MM.1S (cell line): Measurements from ENCODE around the gene FAM222B.

ENCODE experiments used
- DNase-seq: peaks from one replicate; pipeline ENCODE4 v3.0.0-alpha.2; 2015
- H2AFZ ChIP-seq: fragments of 300-600 bp; sonication (generic); 2 replicates; pipeline ENCODE4 v1.6.0; 2016; ENCODE audit warnings: antibody characterized with exemption, low read length
- H3F3A ChIP-seq: fragments of 300-600 bp; sonication (generic); 2 replicates; pipeline ENCODE4 v1.6.1; 2016; ENCODE audit warnings: mild to moderate bottlenecking, antibody characterized with exemption, low read length, moderate library complexity, mixed read lengths; ENCODE audit not compliant: insufficient read depth
- H3K27ac ChIP-seq: fragments of 300-600 bp; sonication (generic); 2 replicates; pipeline ENCODE4 v1.5.1; 2016; ENCODE audit warnings: mild to moderate bottlenecking, low read length
- H3K27me3 ChIP-seq: fragments of 300-600 bp; sonication (generic); replicated peaks from 2 replicates; pipeline ENCODE4 v1.6.0; 2016; ENCODE audit warnings: low read length; ENCODE audit not compliant: insufficient read depth
- H3K36me3 ChIP-seq: fragments of 300-600 bp; sonication (generic); replicated peaks from 2 replicates; pipeline ENCODE4 v1.6.1; 2016; ENCODE audit warnings: mild to moderate bottlenecking, low read length, mixed read lengths; ENCODE audit not compliant: insufficient read depth
- H3K4me1 ChIP-seq: fragments of 300-600 bp; sonication (generic); 2 replicates; pipeline ENCODE4 v1.6.1; 2016; ENCODE audit warnings: low read length, mixed read lengths
- H3K4me2 ChIP-seq: fragments of 300-600 bp; sonication (generic); 2 replicates; pipeline ENCODE4 v1.6.0; 2016; ENCODE audit warnings: low read depth, low read length
- H3K4me3 ChIP-seq: fragments of 300-600 bp; sonication (generic); 2 replicates; pipeline ENCODE4 v1.5.1; 2016; ENCODE audit warnings: low read length, mixed read lengths
- H3K79me2 ChIP-seq: fragments of 300-600 bp; sonication (generic); 2 replicates; pipeline ENCODE4 v1.6.1; 2016; ENCODE audit warnings: mixed run types, low read length, mixed read lengths
- H3K9ac ChIP-seq: fragments of 300-600 bp; sonication (generic); 2 replicates; pipeline ENCODE4 v1.6.1; 2016; ENCODE audit warnings: low read length, mixed read lengths
- H3K9me2 ChIP-seq: fragments of 300-600 bp; sonication (generic); replicated peaks from 2 replicates; pipeline ENCODE4 v1.6.1; 2016; ENCODE audit warnings: mild to moderate bottlenecking, low read length, mixed read lengths; ENCODE audit not compliant: insufficient read depth
- H3K9me3 ChIP-seq: fragments of 300-600 bp; sonication (generic); replicated peaks from 2 replicates; pipeline ENCODE4 v1.6.1; 2016; ENCODE audit warnings: mild to moderate bottlenecking, low read length, mixed read lengths; ENCODE audit not compliant: insufficient read depth
- H4K20me1 ChIP-seq: fragments of 300-600 bp; sonication (generic); 2 replicates; pipeline ENCODE4 v1.6.1; 2016; ENCODE audit warnings: mild to moderate bottlenecking, low read length, moderate library complexity, mixed read lengths; ENCODE audit not compliant: insufficient read depth
- CTCF ChIP-seq: fragments of 300-600 bp; sonication (generic); IDR thresholded peaks from 2 replicates; pipeline ENCODE4 v1.5.1; 2016; ENCODE audit warnings: antibody characterized with exemption, low read length, mixed read lengths
- EZH2 ChIP-seq: fragments of 300-600 bp; sonication (generic); optimal IDR thresholded peaks from 2 replicates; pipeline ENCODE3; 2017; ENCODE audit warnings: low read depth, mild to moderate bottlenecking, antibody characterized with exemption, low read length, mixed read lengths
- EZH2phosphoT487 ChIP-seq: fragments of 300-600 bp; sonication (generic); IDR thresholded peaks from 2 replicates; pipeline ENCODE4 v1.6.1; 2018; ENCODE audit warnings: antibody characterized with exemption, low read length

The FAM222B gene

GRCh38 chr17:28828294-28829040, 14.1 kb downstream of the FAM222B start:
- DNase-seq: no peak
- peaks cover 3% of the 10 kb centered on the region; the same call in 1 of the 2 replicates for H3K79me2 ChIP-seq

GRCh38 chr17:28827672-28828071, 14.9 kb downstream of the FAM222B start:
- Histone ChIP-seq H3K4me2 (no peak overlapping the region), H4K20me1 (no peaks in the 10 kb centered on the region), H3K79me2 (peaks cover 3% of the 10 kb centered on the region; the same call in 1 of the 2 replicates), H3K9me2 (no peaks in the 10 kb centered on the region), H2AFZ (no peak overlapping the region), H3K4me1 (no peaks in the 10 kb centered on the region), H3F3A (no peaks in the 10 kb centered on the region), H3K9ac (no peak overlapping the region), H3K4me3 (no peak overlapping the region), H3K36me3 (no peaks in the 10 kb centered on the region), H3K9me3 (no peaks in the 10 kb centered on the region), H3K27me3 (no peaks in the 10 kb centered on the region), H3K27ac (no peak overlapping the region)
- DNase-seq: no peak
- TF ChIP-seq EZH2 (no peak), EZH2phosphoT487 (no peak), CTCF (no peak)

More at GRCh38 chr17:28828294-28829040, 14.1 kb downstream of the FAM222B start:
- TF ChIP-seq EZH2 (no peak), CTCF (no peak), EZH2phosphoT487 (no peak)
- Histone ChIP-seq H3F3A (no peaks in the 10 kb centered on the region), H3K27me3 (no peaks in the 10 kb centered on the region), H3K9me3 (no peaks in the 10 kb centered on the region), H2AFZ (no peak overlapping the region), H3K9ac (no peak overlapping the region), H3K4me1 (no peaks in the 10 kb centered on the region), H4K20me1 (no peaks in the 10 kb centered on the region), H3K4me2 (no peak overlapping the region), H3K27ac (no peak overlapping the region), H3K9me2 (no peaks in the 10 kb centered on the region), H3K36me3 (no peaks in the 10 kb centered on the region), H3K4me3 (no peak overlapping the region)

- Histone ChIP-seq H3K79me2 (peaks cover 32% of the 10 kb centered on the region), H4K20me1 (no peaks in the 10 kb centered on the region), H3F3A (no peaks in the 10 kb centered on the region), H3K4me2 (no peak overlapping the region), H3K9ac (no peak overlapping the region), H3K9me3 (no peaks in the 10 kb centered on the region), H3K27ac (no peak overlapping the region), H2AFZ (no peak overlapping the region), H3K27me3 (no peaks in the 10 kb centered on the region), H3K4me1 (no peaks in the 10 kb centered on the region), H3K9me2 (no peaks in the 10 kb centered on the region), H3K36me3 (no peaks in the 10 kb centered on the region), H3K4me3 (no peak overlapping the region)
- TF ChIP-seq EZH2phosphoT487 (no peak), EZH2 (no peak), CTCF (no peak)
- DNase-seq: no peak
Measured at GRCh38 chr17:28819582-28819981, 23.0 kb downstream of the FAM222B start.
